Endothelial cell of umbilical vein (primary cell): ENCODE measurements around the gene ZBTB7C. TPM values are rescaled to one million over a fixed set of nuclear protein-coding genes. Genes with fewer than 3 reads are reported as not detected.

ENCODE experiments used
- BruUV-seq: library from RNA; stranded (reverse); fragments of 400-500 nt; replicated peaks from 2 replicates; lab custom pipeline; 2021; lab: Mats Ljungman, UMichigan
- CTCF ChIA-PET: fragments of 300-600, 350-600 bp; sonication (Branson Sonifier 250); formaldehyde crosslinking; loops from one replicate; lab custom pipeline; 2021; ENCODE audit warnings: antibody characterized with exemption, inconsistent platforms; lab: Charles Lee
- POLR2A ChIA-PET: fragments of 300-600, 350-600 bp; sonication (Branson Sonifier 250); formaldehyde crosslinking; loops from one replicate; lab custom pipeline; 2021; ENCODE audit warnings: antibody characterized with exemption, inconsistent platforms; lab: Charles Lee
- DNase-seq: peaks from one replicate; pipeline ENCODE4 v3.0.0-alpha.2; 2011; ENCODE audit warnings: low read depth, low spot score
- FAIRE-seq: peaks from 2 replicates; lab custom pipeline; 2011; peaks lifted over from hg19 to GRCh38; lab: Jason Lieb, UNC
- H2AFZ ChIP-seq: 2 replicates; pipeline ENCODE4 v1.6.0; 2012; ENCODE audit warnings: low read depth, low read length, control low read depth, inconsistent platforms
- H3K27ac ChIP-seq: 2 replicates; pipeline ENCODE4 v1.5.1; 2011; ENCODE audit warnings: low read depth, mild to moderate bottlenecking, control low read depth, low read length, moderate library complexity; ENCODE audit not compliant: insufficient read depth
- H3K27me3 ChIP-seq, 2 experiments: 2 replicates each; pipeline versions ENCODE4 v1.6.0 to v1.6.1; 2011; ENCODE audit warnings: low read length in 2 of 2, mixed read lengths in 1 of 2; ENCODE audit not compliant: control insufficient read depth in 2 of 2, insufficient read depth in 2 of 2
- H3K36me3 ChIP-seq, 2 experiments: 2 replicates in 1 of 2; 3 replicates in 1 of 2; pipeline ENCODE4 v1.5.1; 2011; ENCODE audit warnings: low read length in 2 of 2, mild to moderate bottlenecking in 1 of 2, moderate library complexity in 1 of 2; ENCODE audit not compliant: control insufficient read depth in 2 of 2, insufficient read depth in 2 of 2; ENCODE audit errors: extremely low read depth in 1 of 2
- H3K4me1 ChIP-seq: 3 replicates; pipeline ENCODE4 v1.5.1; 2011; ENCODE audit warnings: mild to moderate bottlenecking, low read length; ENCODE audit not compliant: control insufficient read depth, insufficient read depth; ENCODE audit errors: extremely low read depth
- H3K4me2 ChIP-seq: 2 replicates; pipeline ENCODE4 v1.6.1; 2011; ENCODE audit warnings: low read length, control low read depth, mixed read lengths; ENCODE audit not compliant: insufficient read depth
- H3K4me3 ChIP-seq, 3 experiments: fragments of 200-600 bp in 1 of 3; sonication (generic), shearing (Covaris generic) in 1 of 3; replicated peaks in 1 of 3; 2 replicates each; pipeline ENCODE4 v1.5.1; 2011 to 2016; ENCODE audit warnings: control low read depth in 3 of 3, low read length in 3 of 3, mild to moderate bottlenecking in 2 of 3, inconsistent platforms in 1 of 3, low read depth in 1 of 3, moderate library complexity in 1 of 3; ENCODE audit not compliant: insufficient read depth in 1 of 3
- H3K79me2 ChIP-seq: 2 replicates; pipeline ENCODE4 v1.6.0; 2012; ENCODE audit warnings: low read length, inconsistent platforms; ENCODE audit not compliant: control insufficient read depth, insufficient read depth
- H3K9ac ChIP-seq: replicated peaks from 2 replicates; pipeline ENCODE3; 2011; ENCODE audit warnings: low read length, control low read depth; ENCODE audit not compliant: insufficient read depth; ENCODE audit errors: extremely low read depth
- H3K9me1 ChIP-seq: replicated peaks from 3 replicates; pipeline ENCODE4 v1.6.0; 2011; ENCODE audit warnings: mild to moderate bottlenecking, low read length; ENCODE audit not compliant: control insufficient read depth, insufficient read depth; ENCODE audit errors: extremely low read depth
- H3K9me3 ChIP-seq: replicated peaks from 2 replicates; pipeline ENCODE4 v1.5.1; 2012; ENCODE audit warnings: low read length, inconsistent platforms; ENCODE audit not compliant: control insufficient read depth, insufficient read depth
- H4K20me1 ChIP-seq: replicated peaks from 2 replicates; pipeline ENCODE3; 2011; ENCODE audit warnings: mild to moderate bottlenecking, low read length; ENCODE audit not compliant: control insufficient read depth, insufficient read depth; ENCODE audit errors: extremely low read depth
- CTCF ChIP-seq, 2 donors: IDR thresholded peaks; 1 replicate in 1 of 2; 2 replicates in 1 of 2; pipeline ENCODE4 v1.5.1; 2011; ENCODE audit warnings: low read length in 2 of 2, mild to moderate bottlenecking in 2 of 2, moderate library complexity in 2 of 2, control low read depth in 1 of 2, inconsistent platforms in 1 of 2, low read depth in 1 of 2; ENCODE audit not compliant: insufficient read depth in 1 of 2; ENCODE audit errors: extremely low read depth in 1 of 2
- EZH2 ChIP-seq: IDR thresholded peaks from 2 replicates; pipeline ENCODE4 v1.6.1; 2012; ENCODE audit warnings: borderline replicate concordance, low read depth, mild to moderate bottlenecking, moderate library complexity, low read length, inconsistent platforms; ENCODE audit not compliant: severe bottlenecking
- FOS ChIP-seq: IDR thresholded peaks from 2 replicates; pipeline ENCODE4 v1.6.1; 2011; ENCODE audit warnings: mild to moderate bottlenecking, low read length, moderate library complexity, borderline replicate concordance; ENCODE audit not compliant: insufficient read depth
- GATA2 ChIP-seq: IDR thresholded peaks from 2 replicates; pipeline ENCODE4 v1.7.0; 2011; ENCODE audit warnings: low read depth, mild to moderate bottlenecking, moderate library complexity, mixed read lengths, low read length; ENCODE audit not compliant: insufficient read length, insufficient read depth
- JUN ChIP-seq: IDR thresholded peaks from 2 replicates; pipeline ENCODE4 v1.6.1; 2011; ENCODE audit warnings: borderline replicate concordance, low read depth; ENCODE audit not compliant: insufficient read length, insufficient read depth
- MAX ChIP-seq: IDR thresholded peaks from 2 replicates; pipeline ENCODE4 v1.6.1; 2011; ENCODE audit not compliant: insufficient read depth, insufficient read length
- MYC ChIP-seq: IDR thresholded peaks from one replicate; pipeline ENCODE4 v1.6.1; 2011; ENCODE audit warnings: mild to moderate bottlenecking, low read depth, low read length
- POLR2A ChIP-seq: IDR thresholded peaks from 2 replicates; pipeline ENCODE4 v1.6.1; 2012; ENCODE audit warnings: low read depth, mild to moderate bottlenecking, control low read depth, low read length
- POLR2AphosphoS5 ChIP-seq: IDR thresholded peaks from 2 replicates; pipeline ENCODE4 v1.6.1; 2012; ENCODE audit warnings: low read depth, mild to moderate bottlenecking, control low read depth, low read length, moderate library complexity; ENCODE audit not compliant: insufficient read depth
- dilution Hi-C: fragments of 300-500 bp; cut with MboI; formaldehyde crosslinking; loops from one replicate; pipeline ENCODE4 v1.15.0; 2019; ENCODE audit warnings: low sequenced_read_pairs; ENCODE audit not compliant: extremely low pct_ligation_motif_present
- intact Hi-C: fragments of 100-400 bp; cut with micrococcal nuclease; formaldehyde crosslinking; loops from one replicate; pipeline ENCODE4 v1.10.0; 2022
- polyA plus RNA-seq, 4 experiments: library from polyadenylated mRNA; depleted of rRNA in 3 of 4; stranded (reverse) in 3 of 4; unstranded in 1 of 4; fragments of >200 nt; gene quantifications; 2 replicates each; pipeline versions ENCODE4 v1.2.1 to v1.2.3, GENCODE V29; 2011 to 2012; ENCODE audit warnings: missing spikeins in 1 of 4
- total RNA-seq: library from RNA; stranded (reverse); gene quantifications from 2 replicates; pipeline ENCODE4 v1.2.3, GENCODE V29; 2021

ZBTB7C gene
- total and polyA plus RNA-seq, 2 donors (not counting 3 experiments of a cell fraction or from before 2014, with no cell fraction given): not detected

- peaks cover 4 to 7% of the 10 kb centered on the region in 2 experiments for H3K27me3 ChIP-seq
- TF ChIP-seq GATA2 (no peak), FOS (no peak), JUN (no peak), CTCF (IDR thresholded peaks at IDR 0.05; ENCODE audit: extremely low read depth in 1 of 2, insufficient read depth in 1 of 2, low read depth in 1 of 2, low read length in 2 of 2) (no peak), EZH2 (no peak), MAX (no peak), POLR2A (no peak), MYC (no peak), POLR2AphosphoS5 (no peak)
- no peak overlapping the region for H3K4me2 ChIP-seq
- CTCF ChIA-PET: interaction anchor here (0.5 kb wide), 1 partner anchor 8 kb away, joined by 5 read pairs; no protein-coding TSS in a partner anchor
- no peak overlapping the region for H3K9ac ChIP-seq
- no peaks in the 10 kb centered on the region for H3K9me1 ChIP-seq
- H3K4me3 ChIP-seq: no peak overlapping the region
- DNase-seq (no peak), FAIRE-seq (no peak)
- H3K36me3 ChIP-seq: no peaks in the 10 kb centered on the region
- H2AFZ ChIP-seq: no peak overlapping the region
- H3K9me3 ChIP-seq: no peaks in the 10 kb centered on the region
- no peaks in the 10 kb centered on the region for H4K20me1 ChIP-seq
- intact Hi-C loops: no loop called here
- no peak overlapping the region for H3K27ac ChIP-seq
- dilution Hi-C loops: no loop called here
- H3K4me1 ChIP-seq: peaks cover 2% of the 10 kb centered on the region
- no peaks in the 10 kb centered on the region for H3K79me2 ChIP-seq
- POLR2A ChIA-PET: no interaction called here
- no TSS peak for BruUV-seq
Observed at GRCh38 chr18:48098007-48098406, 311.2 kb downstream of the ZBTB7C start.
